ENCODE measurements around the gene TEAD1.

Gene TEAD1

DNA sequence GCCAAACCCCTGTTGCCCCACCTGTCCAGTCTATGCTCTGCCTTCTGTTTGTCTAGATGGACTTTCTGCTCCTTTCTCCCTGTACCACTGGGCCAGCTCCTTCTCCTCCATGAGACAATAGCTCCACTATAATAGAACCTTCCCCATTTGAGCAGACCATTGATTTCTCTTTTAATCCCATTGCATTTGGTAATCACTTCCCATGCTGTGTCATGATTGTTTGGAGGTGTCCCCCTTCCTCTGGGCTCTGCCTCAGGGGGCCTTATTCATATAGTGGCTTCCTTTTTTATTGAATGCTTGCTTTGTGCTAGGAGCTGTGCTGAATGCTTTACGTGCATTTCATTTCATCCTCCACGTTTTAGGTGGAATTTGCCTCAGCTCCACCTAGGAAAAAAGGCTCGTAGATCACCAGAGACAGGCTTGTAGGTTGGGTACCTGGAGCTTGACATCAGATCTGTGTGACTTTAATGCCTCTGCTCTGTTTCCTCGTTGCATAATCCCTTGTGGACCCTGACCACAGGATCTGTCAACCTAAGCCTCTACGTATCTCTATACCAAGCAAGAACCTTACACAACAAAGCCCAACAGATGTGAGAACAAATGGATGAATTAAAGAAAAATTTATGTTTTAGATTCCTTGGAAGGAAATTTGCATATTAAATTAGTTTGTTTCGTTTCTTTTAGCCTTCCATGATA, 228.7 kb downstream of the TEAD1 start:
- no peak overlapping the region for H3K4me3 ChIP-seq (ENCODE audit: low read depth, low read length)
- TF ChIP-seq, protein P1, sequence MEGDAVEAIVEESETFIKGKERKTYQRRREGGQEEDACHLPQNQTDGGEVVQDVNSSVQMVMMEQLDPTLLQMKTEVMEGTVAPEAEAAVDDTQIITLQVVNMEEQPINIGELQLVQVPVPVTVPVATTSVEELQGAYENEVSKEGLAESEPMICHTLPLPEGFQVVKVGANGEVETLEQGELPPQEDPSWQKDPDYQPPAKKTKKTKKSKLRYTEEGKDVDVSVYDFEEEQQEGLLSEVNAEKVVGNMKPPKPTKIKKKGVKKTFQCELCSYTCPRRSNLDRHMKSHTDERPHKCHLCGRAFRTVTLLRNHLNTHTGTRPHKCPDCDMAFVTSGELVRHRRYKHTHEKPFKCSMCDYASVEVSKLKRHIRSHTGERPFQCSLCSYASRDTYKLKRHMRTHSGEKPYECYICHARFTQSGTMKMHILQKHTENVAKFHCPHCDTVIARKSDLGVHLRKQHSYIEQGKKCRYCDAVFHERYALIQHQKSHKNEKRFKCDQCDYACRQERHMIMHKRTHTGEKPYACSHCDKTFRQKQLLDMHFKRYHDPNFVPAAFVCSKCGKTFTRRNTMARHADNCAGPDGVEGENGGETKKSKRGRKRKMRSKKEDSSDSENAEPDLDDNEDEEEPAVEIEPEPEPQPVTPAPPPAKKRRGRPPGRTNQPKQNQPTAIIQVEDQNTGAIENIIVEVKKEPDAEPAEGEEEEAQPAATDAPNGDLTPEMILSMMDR (IDR thresholded peaks at IDR 0.05; ENCODE audit: borderline replicate concordance, insufficient read depth, low read depth, low read length) = no peak

DNA sequence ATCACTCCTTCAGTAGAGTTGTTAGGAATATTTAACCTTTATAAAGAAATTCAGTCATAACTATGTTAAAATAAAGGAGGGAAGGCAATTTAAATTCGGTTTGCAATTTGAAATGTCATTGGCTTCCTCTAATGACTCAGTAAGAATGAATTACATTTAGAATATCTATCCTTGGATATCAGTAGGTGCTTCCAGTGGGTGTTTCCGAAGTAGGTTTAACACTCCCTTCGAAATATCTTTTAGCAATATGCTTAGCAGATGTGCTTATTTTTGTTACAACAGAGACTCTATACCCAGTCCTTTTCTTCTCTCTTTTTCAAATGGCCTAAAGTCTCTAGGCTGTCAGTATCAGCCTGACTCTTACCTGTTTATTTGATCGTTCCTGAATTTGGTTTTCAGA, 231.2 kb downstream of the TEAD1 start:
- no peak overlapping the region for H3K4me3 ChIP-seq (ENCODE audit: low read depth, low read length)
- TF ChIP-seq, protein P1 (IDR thresholded peaks at IDR 0.05; ENCODE audit: borderline replicate concordance, insufficient read depth, low read depth, low read length) = no peak

DNA sequence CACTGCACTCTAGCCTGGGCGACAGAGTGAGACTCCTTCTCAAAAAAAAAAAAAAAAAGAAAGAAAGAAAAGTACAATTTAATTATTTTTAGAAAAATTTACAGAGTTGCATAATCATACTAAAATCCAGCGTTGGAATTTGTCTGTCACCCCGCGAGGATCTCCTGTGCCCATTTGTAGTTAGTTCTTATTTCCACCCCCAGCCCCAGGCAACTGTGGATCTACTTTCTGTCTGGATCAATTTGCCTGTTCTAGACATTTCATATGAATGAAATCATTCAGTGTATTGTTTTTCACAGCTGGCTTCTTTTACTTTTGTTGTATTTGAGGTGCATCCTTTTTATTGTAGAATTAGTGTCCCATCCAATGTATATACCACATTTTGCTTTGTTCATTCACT, 232.3 kb downstream of the TEAD1 start:
- TF ChIP-seq, protein P1 (IDR thresholded peaks at IDR 0.05; ENCODE audit: borderline replicate concordance, insufficient read depth, low read depth, low read length) = no peak
- no peak overlapping the region for H3K4me3 ChIP-seq (ENCODE audit: low read depth, low read length)

DNA sequence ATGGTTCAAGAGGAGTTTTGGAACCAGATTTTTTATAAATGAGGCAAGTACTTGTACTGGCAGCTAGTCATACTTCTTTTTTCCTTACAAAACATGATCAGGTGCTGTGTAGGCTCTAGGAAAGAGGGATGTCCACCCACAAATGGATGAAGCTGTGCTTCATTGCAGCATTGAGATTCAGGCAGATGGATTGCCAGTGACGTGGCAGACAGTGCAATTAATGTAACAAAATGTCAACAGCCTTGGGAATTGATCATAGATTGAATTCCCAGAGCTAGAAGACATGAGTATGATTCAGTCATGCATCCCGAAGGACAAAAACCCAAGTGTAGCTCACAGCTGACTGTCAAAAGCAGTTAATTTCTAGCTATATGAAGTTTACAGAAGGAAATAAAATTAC, 235.7 kb downstream of the TEAD1 start:
- H3K4me3 ChIP-seq (ENCODE audit: low read depth, low read length) = no peak overlapping the region
- TF ChIP-seq, protein P1 (IDR thresholded peaks at IDR 0.05; ENCODE audit: borderline replicate concordance, insufficient read depth, low read depth, low read length) = no peak

DNA sequence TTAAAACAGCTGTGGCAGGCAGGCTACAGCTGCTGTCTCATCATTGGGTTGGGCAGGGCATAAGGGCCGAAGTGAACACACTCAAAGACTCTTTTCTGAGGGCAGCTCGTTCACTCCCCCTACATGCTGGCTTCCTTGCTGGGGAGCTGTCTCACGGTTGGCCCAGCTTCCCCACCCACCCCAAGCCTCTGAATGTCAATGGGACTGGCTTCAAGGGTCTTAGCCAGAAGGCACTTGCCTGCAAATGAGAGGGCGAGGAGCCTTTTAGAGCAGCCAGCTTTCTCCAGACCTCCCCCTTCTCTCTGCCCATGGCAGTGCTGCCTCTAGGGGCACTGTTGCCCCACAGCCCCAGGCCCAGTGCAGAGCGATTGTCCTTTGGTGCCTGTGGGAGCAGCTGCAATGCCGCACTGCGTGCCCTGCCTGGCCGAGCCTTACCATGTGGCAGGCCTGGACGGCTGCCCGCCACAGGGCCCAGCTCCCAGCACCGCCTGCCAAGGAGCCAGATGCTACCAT, 240.2 kb downstream of the TEAD1 start:
- H3K4me3 ChIP-seq (ENCODE audit: low read depth, low read length) = no peak overlapping the region
- TF ChIP-seq, protein P1 (IDR thresholded peaks at IDR 0.05; ENCODE audit: borderline replicate concordance, insufficient read depth, low read depth, low read length) = peak; percentile 79

DNA sequence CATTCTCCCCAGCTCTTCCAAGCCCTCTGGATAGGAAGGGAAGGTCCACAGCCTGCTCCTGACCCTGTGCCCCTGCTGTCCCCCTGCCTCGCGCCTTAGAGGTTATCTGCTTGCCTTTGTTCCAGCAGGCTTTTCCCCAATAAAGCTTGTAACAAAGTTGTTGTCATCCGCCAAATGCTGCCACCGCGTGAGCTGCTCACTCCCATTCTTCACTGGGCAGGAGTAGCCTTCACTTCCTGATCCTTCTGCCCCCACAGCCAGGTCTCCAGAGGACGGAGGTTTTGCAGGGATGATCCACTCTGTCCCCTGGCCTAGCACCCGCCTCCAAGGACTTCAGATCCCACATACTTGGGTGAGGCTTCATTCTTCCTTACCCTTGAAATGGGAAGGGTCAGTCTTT, 240.9 kb downstream of the TEAD1 start:
- H3K4me3 ChIP-seq (ENCODE audit: low read depth, low read length) = no peak overlapping the region
- TF ChIP-seq, protein P1 (IDR thresholded peaks at IDR 0.05; ENCODE audit: borderline replicate concordance, insufficient read depth, low read depth, low read length) = no peak

DNA sequence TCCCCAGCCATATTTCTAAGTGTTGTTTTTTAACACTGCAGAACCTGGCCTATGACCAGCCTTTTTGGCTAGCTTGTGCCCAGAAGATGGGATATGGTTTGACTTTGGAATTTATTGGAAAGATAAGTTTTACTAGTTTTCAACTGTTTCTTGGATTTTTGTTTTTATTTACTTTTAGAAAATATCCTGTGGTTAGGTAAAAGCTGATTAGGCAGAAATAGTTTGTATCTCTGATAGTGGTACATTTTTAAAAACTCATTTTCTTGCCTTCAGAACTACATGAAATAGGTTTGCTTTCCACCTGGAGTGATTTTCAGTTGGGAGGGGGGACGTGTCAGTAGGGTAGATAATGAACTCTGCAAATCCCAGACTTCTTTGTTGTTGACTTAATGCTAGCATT, 243.6 kb downstream of the TEAD1 start:
- TF ChIP-seq, protein P1 (IDR thresholded peaks at IDR 0.05; ENCODE audit: borderline replicate concordance, insufficient read depth, low read depth, low read length) = no peak
- no peak overlapping the region for H3K4me3 ChIP-seq (ENCODE audit: low read depth, low read length)

Data from GM12875 (cell line).